Right atrium auricular region (tissue), 2 donors: ENCODE results near the gene PTPRN2. TPM values are rescaled to one million over a fixed set of nuclear protein-coding genes. Genes with fewer than 3 reads are reported as not detected.

Experiments used
- DNase-seq: peaks from one replicate; pipeline ENCODE4 v3.0.0-alpha.2; 2019; ENCODE audit warnings: low spot score
- H3K27ac ChIP-seq, 2 donors: fragments of 200-600 bp; sonication (generic); 1 replicate in 1 of 2; 2 replicates in 1 of 2; pipeline ENCODE4 v1.5.1; 2016 to 2019
- H3K27me3 ChIP-seq, 2 donors: fragments of 200-600 bp; sonication (generic); one replicate each; pipeline versions ENCODE4 v1.5.1 to v1.6.0; 2017 to 2019
- H3K36me3 ChIP-seq: fragments of 200-600 bp; sonication (generic); one replicate; pipeline ENCODE4 v1.5.1; 2016
- H3K4me1 ChIP-seq, 2 donors: fragments of 200-600 bp; sonication (generic); one replicate each; pipeline versions ENCODE4 v1.5.1 to v1.6.0; 2017 to 2019
- H3K4me3 ChIP-seq, 2 donors: fragments of 200-600 bp; sonication (generic); 1 replicate in 1 of 2; 2 replicates in 1 of 2; pipeline ENCODE4 v1.5.1; 2017 to 2019; ENCODE audit warnings: mild to moderate bottlenecking in 1 of 2, moderate library complexity in 1 of 2
- H3K9me3 ChIP-seq, 2 donors: fragments of 200-600 bp; sonication (generic); one replicate each; pipeline ENCODE4 v1.5.1; 2019
- CTCF ChIP-seq, 2 donors: fragments of 200-600 bp; sonication (generic); IDR thresholded peaks; one replicate each; pipeline ENCODE4 v1.5.1; 2019; ENCODE audit warnings: antibody characterized with exemption in 2 of 2
- total RNA-seq, 2 donors: library from RNA; depleted of rRNA; stranded (reverse); fragments of >200 nt; gene quantifications; one replicate each; pipeline ENCODE4 v1.1.0, GENCODE V29; 2016

The PTPRN2 gene
- total RNA-seq, 2 donors from 2014 or later: 2.6 to 2.7 TPM

GRCh38 chr7:157793973-157794745 is 793.5 kb downstream of the PTPRN2 start:
- no peak for TF ChIP-seq CTCF (IDR thresholded peaks at IDR 0.05)
- H3K4me3 ChIP-seq: no peak overlapping the region
- DNase-seq: no peak
- no peaks in the 10 kb centered on the region for H3K27me3 ChIP-seq
- H3K27ac ChIP-seq: no peak overlapping the region
- no peaks in the 10 kb centered on the region for H3K9me3 ChIP-seq
- no peaks in the 10 kb centered on the region for H3K36me3 ChIP-seq
- no peaks in the 10 kb centered on the region for H3K4me1 ChIP-seq

- no peak for TF ChIP-seq CTCF (IDR thresholded peaks at IDR 0.05)
- no peaks in the 10 kb centered on the region for H3K4me1 ChIP-seq
- H3K4me3 ChIP-seq: no peak overlapping the region
- H3K27me3 ChIP-seq: no peaks in the 10 kb centered on the region
- H3K9me3 ChIP-seq: no peaks in the 10 kb centered on the region
- no peak overlapping the region for H3K27ac ChIP-seq
- H3K36me3 ChIP-seq: no peaks in the 10 kb centered on the region
- no peak for DNase-seq
Measured at GRCh38 chr7:157793087-157793353, 794.6 kb downstream of the PTPRN2 start.

- Histone ChIP-seq H3K36me3 (no peaks in the 10 kb centered on the region), H3K4me1 (no peaks in the 10 kb centered on the region), H3K27me3 (no peaks in the 10 kb centered on the region), H3K4me3 (no peak overlapping the region), H3K27ac (no peak overlapping the region), H3K9me3 (no peaks in the 10 kb centered on the region)
- no peak for TF ChIP-seq CTCF (IDR thresholded peaks at IDR 0.05)
- DNase-seq: no peak
Measured at GRCh38 chr7:157792241-157793086, 795.2 kb downstream of the PTPRN2 start.

- Histone ChIP-seq H3K36me3 (no peaks in the 10 kb centered on the region), H3K4me3 (no peak overlapping the region), H3K27ac (no peak overlapping the region), H3K27me3 (no peaks in the 10 kb centered on the region), H3K9me3 (no peaks in the 10 kb centered on the region), H3K4me1 (no peaks in the 10 kb centered on the region)
- TF ChIP-seq CTCF (IDR thresholded peaks at IDR 0.05): no peak
- no peak for DNase-seq
Measured at GRCh38 chr7:157791666-157792065, 796.0 kb downstream of the PTPRN2 start.

- H3K27ac ChIP-seq: no peak overlapping the region
- H3K4me3 ChIP-seq: no peak overlapping the region
- no peaks in the 10 kb centered on the region for H3K36me3 ChIP-seq
- no peak for TF ChIP-seq CTCF (IDR thresholded peaks at IDR 0.05)
- no peaks in the 10 kb centered on the region for H3K27me3 ChIP-seq
- no peaks in the 10 kb centered on the region for H3K9me3 ChIP-seq
- no peak for DNase-seq
- no peaks in the 10 kb centered on the region for H3K4me1 ChIP-seq
Measured at GRCh38 chr7:157791261-157791660, 796.4 kb downstream of the PTPRN2 start.
